Fibroblast of skin of back (primary cell): ENCODE results near the gene EPB41L4A.
"Not testable (repeated sequence)": the region's sequence is repeated elsewhere in the genome, so short reads cannot be mapped to it uniquely, and the experiment has no call there.

Source experiments
- DNase-seq: peaks from one replicate; pipeline ENCODE4 v3.0.0-alpha.2; 2013

EPB41L4A gene

GRCh38 chr5:112401924-112402323 lies 17.2 kb downstream of the EPB41L4A start:
- DNase-seq = no peak

GRCh38 chr5:112397690-112398089 lies 21.4 kb downstream of the EPB41L4A start:
- DNase-seq = no peak

- DNase-seq = no peak
Measured at GRCh38 chr5:112396430-112396829, 22.6 kb downstream of the EPB41L4A start.

GRCh38 chr5:112395299-112395698 lies 23.8 kb downstream of the EPB41L4A start:
- DNase-seq = not testable (repeated sequence)

- DNase-seq = no peak
Measured at GRCh38 chr5:112390327-112390726, 28.8 kb downstream of the EPB41L4A start.

- no peak for DNase-seq
Measured at GRCh38 chr5:112388739-112389138, 30.3 kb downstream of the EPB41L4A start.

GRCh38 chr5:112388074-112388473 lies 31.0 kb downstream of the EPB41L4A start:
- no peak for DNase-seq

GRCh38 chr5:112386766-112387165 lies 32.3 kb downstream of the EPB41L4A start:
- no peak for DNase-seq

- no peak for DNase-seq
Measured at GRCh38 chr5:112385969-112386368, 33.1 kb downstream of the EPB41L4A start.

- DNase-seq = no peak
Measured at GRCh38 chr5:112385566-112385965, 33.5 kb downstream of the EPB41L4A start.

GRCh38 chr5:112384523-112384922 lies 34.6 kb downstream of the EPB41L4A start:
- DNase-seq = no peak

- no peak for DNase-seq
Measured at GRCh38 chr5:112382886-112383285, 36.2 kb downstream of the EPB41L4A start.

GRCh38 chr5:112381521-112381920 lies 37.6 kb downstream of the EPB41L4A start:
- DNase-seq = no peak

- DNase-seq = no peak
Measured at GRCh38 chr5:112379542-112380325, 39.3 kb downstream of the EPB41L4A start.

GRCh38 chr5:112374818-112375217 lies 44.3 kb downstream of the EPB41L4A start:
- no peak for DNase-seq

- DNase-seq = no peak
Measured at GRCh38 chr5:112374356-112374755, 44.7 kb downstream of the EPB41L4A start.

- no peak for DNase-seq
Measured at GRCh38 chr5:112373885-112374284, 45.2 kb downstream of the EPB41L4A start.

GRCh38 chr5:112372543-112372942 lies 46.5 kb downstream of the EPB41L4A start:
- no peak for DNase-seq

GRCh38 chr5:112371067-112371466 lies 48.0 kb downstream of the EPB41L4A start:
- no peak for DNase-seq

- no peak for DNase-seq
Measured at GRCh38 chr5:112367400-112367799, 51.7 kb downstream of the EPB41L4A start.

GRCh38 chr5:112366987-112367386 lies 52.1 kb downstream of the EPB41L4A start:
- no peak for DNase-seq

GRCh38 chr5:112360740-112361139 lies 58.3 kb downstream of the EPB41L4A start:
- not testable (repeated sequence) for DNase-seq

- DNase-seq = no peak
Measured at GRCh38 chr5:112356178-112356956, 62.7 kb downstream of the EPB41L4A start.
